Cardiac muscle cell (in vitro differentiated cells and primary cell): Measurements from ENCODE around the gene BCL2L1. TPM values are rescaled to one million over a fixed set of nuclear protein-coding genes. Genes with fewer than 3 reads are reported as not detected.
A peak's percentile ranks its signal among the peaks of the same experiment; 100 is the strongest.

ENCODE experiments used
- DNase-seq, 2 donors: peaks; one replicate each; pipeline versions ENCODE4 v3.0.0 to v3.0.0-alpha.2; 2010 to 2017; ENCODE audit warnings: low read depth in 1 of 2, low spot score in 1 of 2
- H3K27ac ChIP-seq: fragments of 200-600 bp; sonication (generic); 2 replicates; pipeline ENCODE4 v1.5.1; 2016
- H3K27me3 ChIP-seq: fragments of 200-600 bp; sonication (generic); 2 replicates; pipeline ENCODE4 v1.6.0; 2016; ENCODE audit warnings: control low read depth
- H3K36me3 ChIP-seq: fragments of 200-600 bp; sonication (generic); 2 replicates; pipeline ENCODE4 v1.5.1; 2016; ENCODE audit warnings: control low read depth
- H3K4me1 ChIP-seq: fragments of 200-600 bp; sonication (generic); 2 replicates; pipeline ENCODE4 v1.8.1; 2017; ENCODE audit warnings: low read depth, mild to moderate bottlenecking, mixed run types
- H3K4me3 ChIP-seq: fragments of 200-600 bp; sonication (generic); 2 replicates; pipeline ENCODE4 v1.5.1; 2016; ENCODE audit warnings: mild to moderate bottlenecking
- H3K9me3 ChIP-seq: fragments of 200-600 bp; sonication (generic); 2 replicates; pipeline ENCODE4 v1.5.1; 2017; ENCODE audit warnings: low read depth, mild to moderate bottlenecking, control low read depth
- polyA plus RNA-seq: library from polyadenylated mRNA; unstranded; fragments of >200 nt; fragmentation: Nextera tagmentation; extraction: Ambion mirVana; gene quantifications from 2 replicates; pipeline ENCODE4 v1.2.1, GENCODE V29; 2016
- total RNA-seq: library from RNA; depleted of rRNA; stranded (reverse); fragments of >200 nt; gene quantifications from 2 replicates; pipeline ENCODE4 v1.2.3, GENCODE V29; 2016
- TF ChIP-seq, protein P1 (sequence below): IDR thresholded peaks from 2 replicates; pipeline ENCODE4 v1.5.1; 2012; ENCODE audit warnings: low read depth, mild to moderate bottlenecking, low read length

The BCL2L1 gene
- total and polyA plus RNA-seq, 2 experiments from 2014 or later, result 40.5 to 74.6 TPM

DNA sequence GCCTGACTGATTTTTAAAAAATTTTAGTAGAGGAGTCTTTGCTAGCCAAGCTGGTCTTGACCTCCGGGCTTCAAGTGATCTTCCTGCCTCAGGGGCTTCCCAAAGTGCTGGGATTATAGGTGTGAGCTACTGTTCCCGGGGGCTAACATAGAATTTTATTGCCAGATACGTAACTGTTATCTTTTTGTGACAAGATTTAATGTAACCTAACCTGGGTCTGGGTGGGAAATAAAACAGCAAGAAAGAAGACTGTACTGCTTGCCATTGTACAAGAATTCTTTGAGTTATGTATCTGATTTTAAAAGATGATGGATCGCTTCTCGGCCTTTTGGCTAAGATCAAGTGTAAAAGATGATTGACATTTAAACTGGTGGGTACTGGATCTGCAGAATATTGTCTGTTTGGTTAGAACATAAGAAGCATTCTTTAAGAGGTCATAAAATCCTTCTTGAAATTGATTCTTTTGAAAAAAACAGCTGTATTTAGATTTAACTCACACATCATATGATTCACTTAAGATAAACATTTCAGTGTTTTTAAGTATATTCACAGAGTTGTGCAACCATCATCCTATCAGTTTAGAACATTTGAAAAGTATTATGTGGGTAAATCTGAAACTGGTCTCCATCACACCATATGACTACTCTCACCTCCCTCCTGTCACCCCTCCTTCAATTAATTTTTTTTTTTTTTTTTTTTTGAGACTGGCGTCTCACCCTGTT lies 38.0 kb upstream of the BCL2L1 start:
- TF ChIP-seq, protein P1, sequence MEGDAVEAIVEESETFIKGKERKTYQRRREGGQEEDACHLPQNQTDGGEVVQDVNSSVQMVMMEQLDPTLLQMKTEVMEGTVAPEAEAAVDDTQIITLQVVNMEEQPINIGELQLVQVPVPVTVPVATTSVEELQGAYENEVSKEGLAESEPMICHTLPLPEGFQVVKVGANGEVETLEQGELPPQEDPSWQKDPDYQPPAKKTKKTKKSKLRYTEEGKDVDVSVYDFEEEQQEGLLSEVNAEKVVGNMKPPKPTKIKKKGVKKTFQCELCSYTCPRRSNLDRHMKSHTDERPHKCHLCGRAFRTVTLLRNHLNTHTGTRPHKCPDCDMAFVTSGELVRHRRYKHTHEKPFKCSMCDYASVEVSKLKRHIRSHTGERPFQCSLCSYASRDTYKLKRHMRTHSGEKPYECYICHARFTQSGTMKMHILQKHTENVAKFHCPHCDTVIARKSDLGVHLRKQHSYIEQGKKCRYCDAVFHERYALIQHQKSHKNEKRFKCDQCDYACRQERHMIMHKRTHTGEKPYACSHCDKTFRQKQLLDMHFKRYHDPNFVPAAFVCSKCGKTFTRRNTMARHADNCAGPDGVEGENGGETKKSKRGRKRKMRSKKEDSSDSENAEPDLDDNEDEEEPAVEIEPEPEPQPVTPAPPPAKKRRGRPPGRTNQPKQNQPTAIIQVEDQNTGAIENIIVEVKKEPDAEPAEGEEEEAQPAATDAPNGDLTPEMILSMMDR, result no peak
- peak in 1 of 2 donors; percentile 64 for DNase-seq
- Histone ChIP-seq H3K4me1 (peaks cover 8% of the 10 kb centered on the region), H3K9me3 (no peaks in the 10 kb centered on the region), H3K27ac (no peak overlapping the region), H3K4me3 (no peak overlapping the region), H3K27me3 (no peaks in the 10 kb centered on the region), H3K36me3 (peaks cover 4% of the 10 kb centered on the region)

DNA sequence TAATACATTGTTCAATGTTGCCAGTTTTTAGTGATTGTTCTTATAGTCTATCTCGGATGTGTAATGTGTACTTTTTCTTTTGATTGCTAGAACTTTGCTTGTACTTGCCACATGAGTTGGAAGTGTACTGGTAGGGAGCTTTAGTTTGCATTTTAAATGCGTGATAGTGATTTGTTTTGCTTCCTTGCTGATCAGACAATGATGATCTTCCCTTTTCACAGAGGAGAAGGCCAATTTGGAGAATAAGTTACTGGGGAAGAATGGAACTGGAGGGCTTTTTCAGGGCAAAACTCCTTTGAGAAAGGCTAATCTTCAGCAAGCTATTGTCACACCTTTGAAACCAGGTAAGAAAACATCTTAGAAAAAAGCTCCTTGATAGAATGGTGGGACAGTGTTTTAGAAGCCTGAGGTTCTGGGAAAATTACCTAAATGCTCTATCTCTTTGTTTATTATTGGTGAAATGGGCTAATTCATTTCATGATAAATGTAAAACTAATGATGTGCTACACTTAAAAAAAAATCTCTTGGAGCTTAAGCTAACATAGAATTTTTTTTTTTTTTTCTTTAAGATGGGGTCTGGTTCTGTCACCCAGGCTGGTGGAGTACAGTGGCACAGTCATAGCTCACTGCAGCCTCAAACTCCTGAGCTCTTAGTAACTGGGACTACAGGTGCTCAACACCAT lies 37.3 kb upstream of the BCL2L1 start:
- TF ChIP-seq, protein P1, result no peak
- Histone ChIP-seq H3K27me3 (no peaks in the 10 kb centered on the region), H3K9me3 (no peaks in the 10 kb centered on the region), H3K27ac (peak overlapping the region; percentile 28), H3K4me1 (peaks cover 8% of the 10 kb centered on the region), H3K36me3 (peaks cover 4% of the 10 kb centered on the region), H3K4me3 (no peak overlapping the region)
- no peak for DNase-seq

DNA sequence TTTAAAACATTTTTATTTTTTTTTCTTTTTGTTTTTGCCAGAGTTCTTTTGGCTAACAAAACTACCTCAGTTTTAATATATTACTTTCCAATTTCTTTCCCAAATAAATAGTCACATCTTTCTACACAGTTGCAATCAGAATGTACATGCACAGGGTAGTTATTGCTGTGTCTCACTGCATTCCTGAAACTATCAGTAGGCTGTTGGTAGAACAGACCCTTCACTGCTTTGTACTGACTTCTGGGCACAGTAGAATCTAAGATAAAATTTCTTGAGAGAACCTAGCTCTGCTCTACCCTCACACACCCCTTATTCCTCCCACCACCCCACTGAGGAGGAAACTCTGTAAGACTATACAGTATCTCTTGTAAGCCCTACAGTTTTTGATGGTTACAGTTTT lies 36.3 kb upstream of the BCL2L1 start:
- H3K27ac ChIP-seq, result no peak overlapping the region
- no peak for DNase-seq
- H3K4me3 ChIP-seq, result no peak overlapping the region
- no peaks in the 10 kb centered on the region for H3K9me3 ChIP-seq
- H3K4me1 ChIP-seq, result peaks cover 8% of the 10 kb centered on the region
- TF ChIP-seq, protein P1, result no peak
- peaks cover 4% of the 10 kb centered on the region for H3K36me3 ChIP-seq
- no peaks in the 10 kb centered on the region for H3K27me3 ChIP-seq

DNA sequence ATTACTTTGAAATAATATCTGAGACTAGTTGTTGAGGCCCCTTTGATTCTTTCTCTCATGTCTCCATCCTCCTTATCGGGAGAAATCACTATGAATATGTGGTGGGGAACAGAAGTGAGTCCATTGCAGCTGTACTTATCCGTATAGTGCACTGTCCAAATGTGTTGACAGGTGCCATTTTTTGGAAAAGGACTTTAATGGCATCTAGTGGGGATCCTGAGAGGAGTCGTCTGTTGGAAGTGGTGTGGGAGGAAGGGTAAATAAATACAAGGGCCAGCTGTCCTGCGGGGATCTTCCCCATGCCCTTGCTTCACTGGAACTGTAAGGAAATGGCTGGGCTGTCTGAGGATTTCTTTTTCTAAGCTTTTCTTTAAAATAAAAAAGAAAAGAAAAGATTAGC lies 35.9 kb upstream of the BCL2L1 start:
- peaks cover 8% of the 10 kb centered on the region for H3K4me1 ChIP-seq
- no peak overlapping the region for H3K4me3 ChIP-seq
- H3K27me3 ChIP-seq, result no peaks in the 10 kb centered on the region
- DNase-seq, result no peak
- no peaks in the 10 kb centered on the region for H3K9me3 ChIP-seq
- H3K27ac ChIP-seq, result no peak overlapping the region
- H3K36me3 ChIP-seq, result peaks cover 4% of the 10 kb centered on the region
- TF ChIP-seq, protein P1, result no peak

DNA sequence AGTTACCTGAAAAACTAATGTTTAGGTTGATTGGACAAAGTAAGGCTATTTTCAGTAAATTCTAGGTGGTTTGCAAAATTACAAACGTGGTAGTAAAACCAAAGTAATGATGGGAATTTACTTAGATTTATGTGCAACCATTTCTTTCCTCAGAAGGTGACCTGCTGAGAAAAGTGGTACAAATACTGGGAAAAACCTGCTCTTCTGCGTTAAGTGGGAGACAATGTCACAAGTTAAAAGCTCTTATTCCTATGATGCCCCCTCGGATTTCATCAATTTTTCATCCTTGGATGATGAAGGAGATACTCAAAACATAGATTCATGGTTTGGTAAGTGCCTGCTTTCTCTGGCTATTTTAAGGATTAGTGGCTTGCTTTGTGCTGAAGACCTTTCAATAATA lies 34.6 kb upstream of the BCL2L1 start:
- TF ChIP-seq, protein P1, result no peak
- no peaks in the 10 kb centered on the region for H3K27me3 ChIP-seq
- H3K4me1 ChIP-seq, result peaks cover 8% of the 10 kb centered on the region
- H3K4me3 ChIP-seq, result no peak overlapping the region
- H3K27ac ChIP-seq, result no peak overlapping the region
- peaks cover 4% of the 10 kb centered on the region for H3K36me3 ChIP-seq
- DNase-seq, result no peak
- H3K9me3 ChIP-seq, result no peaks in the 10 kb centered on the region
